Kidney (tissue), 14 donors: ENCODE data around the gene ENTR1. TPM values are rescaled to one million over a fixed set of nuclear protein-coding genes. Genes with fewer than 3 reads are reported as not detected.

Experiments used
- DNase-seq, 5 donors: peaks; one replicate each; pipeline ENCODE4 v3.0.0-alpha.2; 2013 to 2020
- FAIRE-seq: peaks from 2 replicates; lab custom pipeline; 2012; peaks lifted over from hg19 to GRCh38; lab: Jason Lieb, UNC
- H3K27ac ChIP-seq, 2 donors: one replicate each; pipeline ENCODE4 v1.7.0; 2013; ENCODE audit warnings: low read depth in 2 of 2, low read length in 2 of 2, inconsistent platforms in 1 of 2
- H3K27me3 ChIP-seq: one replicate; pipeline ENCODE4 v1.7.1; 2013; ENCODE audit warnings: low read length, inconsistent platforms; ENCODE audit not compliant: control insufficient read depth, insufficient read depth
- H3K36me3 ChIP-seq, 3 donors: one replicate each; pipeline versions ENCODE4 v1.7.0 to v1.7.1; 2013; ENCODE audit warnings: low read length in 3 of 3, control low read depth in 1 of 3, inconsistent platforms in 1 of 3; ENCODE audit not compliant: insufficient read depth in 3 of 3, control insufficient read depth in 2 of 3
- H3K4me1 ChIP-seq, 3 donors: one replicate each; pipeline versions ENCODE4 v1.7.0 to v1.7.1; 2013; ENCODE audit warnings: low read length in 3 of 3, inconsistent platforms in 1 of 3, low read depth in 1 of 3; ENCODE audit not compliant: control insufficient read depth in 2 of 3, insufficient read depth in 2 of 3
- H3K4me3 ChIP-seq, 3 donors: one replicate each; pipeline versions ENCODE4 v1.7.0 to v1.8.1; 2013; ENCODE audit warnings: low read length in 3 of 3, control low read depth in 1 of 3, inconsistent platforms in 1 of 3
- H3K9ac ChIP-seq, 3 donors: one replicate each; pipeline versions ENCODE4 v1.7.0 to v1.7.1; 2013; ENCODE audit warnings: low read length in 3 of 3, control low read depth in 1 of 3, inconsistent platforms in 1 of 3
- H3K9me3 ChIP-seq, 3 donors: one replicate each; pipeline versions ENCODE4 v1.7.0 to v1.7.1; 2013; ENCODE audit warnings: low read length in 3 of 3, control low read depth in 1 of 3, inconsistent platforms in 1 of 3; ENCODE audit not compliant: control insufficient read depth in 2 of 3, insufficient read depth in 1 of 3
- CTCF ChIP-seq: IDR thresholded peaks from 3 replicates; pipeline ENCODE4 v1.5.1; 2012; ENCODE audit warnings: mild to moderate bottlenecking, moderate library complexity, borderline replicate concordance; ENCODE audit not compliant: insufficient read depth; ENCODE audit errors: extremely low read depth
- intact Hi-C: fragments of 100-400 bp; cut with DNase I; formaldehyde crosslinking; loops from one replicate; pipeline ENCODE4 v1.11.1; 2022
- polyA plus RNA-seq: library from polyadenylated mRNA; stranded (reverse); fragments of 350-450 nt; fragmentation: Illumina TruSeq; extraction: RNeasy Lipid Tissue Mini Kit (QIAGEN cat#74804); gene quantifications from one replicate; pipeline ENCODE4 v1.2.3, GENCODE V29; 2014; ENCODE audit warnings: low read depth, low replicate concordance; ENCODE audit not compliant: insufficient read depth
- total RNA-seq: library from RNA; stranded (reverse); fragmentation: NEBNext Ultra II Directional; extraction: Animal tissue kit (Norgen Biotek cat#: 25700); gene quantifications from one replicate; pipeline ENCODE4 v1.2.1, GENCODE V29; 2021
- donor health status: control.
- donor health status: control.
- donor health status: control.
- donor health status: control.
- donor health status: control.
- donor health status: DM: yes; HTN: yes; CAD: no.
- donor health status: Normal renal cell carcinoma (clear cell type).

ENTR1 gene
- total and polyA plus RNA-seq, 2 donors from 2014 or later, result 25.9 to 36.2 TPM

- DNase-seq (no peak), FAIRE-seq (no peak)
- H3K27ac ChIP-seq, result no peak overlapping the region
- H3K4me3 ChIP-seq, result peak overlapping the region in 1 of 3 donors; percentile 25
- no peaks in the 10 kb centered on the region for H3K9me3 ChIP-seq
- H3K36me3 ChIP-seq, result no peaks in the 10 kb centered on the region
- peaks cover 0 to 10% (median 0%) of the 10 kb centered on the region in 3 donors for H3K4me1 ChIP-seq
- H3K9ac ChIP-seq, result no peak overlapping the region
- intact Hi-C loops, result no loop called here
- no peaks in the 10 kb centered on the region for H3K27me3 ChIP-seq
- no peak for TF ChIP-seq CTCF
Measured at GRCh38 chr9:136363949-136364748, 46.3 kb downstream of the ENTR1 start.

- H3K27ac ChIP-seq, result peak within 1 kb of the TSS; percentile 67 to 69
- H3K4me1 ChIP-seq, result peaks cover 0 to 10% (median 0%) of the 10 kb centered on the region in 3 donors
- intact Hi-C loops, result no loop called here
- no peak within 1 kb of the TSS for H3K9ac ChIP-seq
- no peaks in the 10 kb centered on the region for H3K27me3 ChIP-seq
- DNase-seq (peak; percentile 95 to 99 (median 97)), FAIRE-seq (no peak)
- peak within 1 kb of the TSS in 1 of 3 donors; percentile 55 for H3K4me3 ChIP-seq
- no peaks in the 10 kb centered on the region for H3K36me3 ChIP-seq
- H3K9me3 ChIP-seq, result no peaks in the 10 kb centered on the region
- TF ChIP-seq CTCF, result peak; percentile 98
Measured at GRCh38 chr9:136363106-136363948, 47.1 kb downstream of the ENTR1 start, which contains the start of gene DNLZ. Gene DNLZ (minus strand): TSS chr9:136363744. CDS start chr9:136363714, 30 bp downstream.

- H3K4me1 ChIP-seq, result peaks cover 0 to 10% (median 0%) of the 10 kb centered on the region in 3 donors
- no peak overlapping the region for H3K9ac ChIP-seq
- no peaks in the 10 kb centered on the region for H3K9me3 ChIP-seq
- H3K27ac ChIP-seq, result no peak overlapping the region
- no peak overlapping the region for H3K4me3 ChIP-seq
- no peaks in the 10 kb centered on the region for H3K27me3 ChIP-seq
- intact Hi-C loops, result no loop called here
- no peak for TF ChIP-seq CTCF
- H3K36me3 ChIP-seq, result no peaks in the 10 kb centered on the region
- FAIRE-seq (no peak), DNase-seq (no peak)
Measured at GRCh38 chr9:136362450-136362784, 48.0 kb downstream of the ENTR1 start.
